HEK293 (cell line): ENCODE results near the gene NFE2L2.

Experiments
- EGR2 ChIP-seq: fragments of 450-650 bp; formaldehyde crosslinking; IDR thresholded peaks from 2 replicates; pipeline ENCODE4 v1.5.1; 2016; ENCODE audit warnings: low read depth, missing biosample characterization, missing genetic modification characterization
- IKZF3 ChIP-seq: fragments of 450-650 bp; IDR thresholded peaks from 2 replicates; pipeline ENCODE4 v1.5.0; 2018; ENCODE audit warnings: missing biosample characterization, mild to moderate bottlenecking, missing genetic modification characterization, moderate library complexity
- INSM2 ChIP-seq: fragments of 450-650 bp; formaldehyde crosslinking; IDR thresholded peaks from 2 replicates; pipeline ENCODE4 v1.5.1; 2016; ENCODE audit warnings: missing biosample characterization, missing genetic modification characterization
- KLF7 ChIP-seq: fragments of 450-650 bp; formaldehyde crosslinking; IDR thresholded peaks from 2 replicates; pipeline ENCODE4 v1.5.1; 2016; ENCODE audit warnings: missing biosample characterization, missing genetic modification characterization, borderline replicate concordance
- PATZ1 ChIP-seq: fragments of 450-650 bp; formaldehyde crosslinking; IDR thresholded peaks from 2 replicates; pipeline ENCODE4 v1.5.1; 2016; ENCODE audit warnings: missing biosample characterization, missing genetic modification characterization
- PRDM1 ChIP-seq: fragments of 450-650 bp; formaldehyde crosslinking; IDR thresholded peaks from 2 replicates; pipeline ENCODE4; 2016; ENCODE audit warnings: missing biosample characterization, missing genetic modification characterization
- PRDM6 ChIP-seq: fragments of 450-650 bp; formaldehyde crosslinking; IDR thresholded peaks from 2 replicates; pipeline ENCODE4 v1.5.1; 2017; ENCODE audit warnings: missing biosample characterization, missing genetic modification characterization
- RBAK ChIP-seq: fragments of 450-650 bp; formaldehyde crosslinking; IDR thresholded peaks from 2 replicates; pipeline ENCODE4 v1.5.1; 2016; ENCODE audit warnings: missing biosample characterization, missing genetic modification characterization
- SP7 ChIP-seq: fragments of 450-650 bp; formaldehyde crosslinking; IDR thresholded peaks from 2 replicates; pipeline ENCODE4 v1.5.1; 2016; ENCODE audit warnings: missing biosample characterization, missing genetic modification characterization
- TRIM28 ChIP-seq: IDR thresholded peaks from 2 replicates; pipeline ENCODE4 v1.6.1; 2011; ENCODE audit warnings: low read length, control low read depth, borderline replicate concordance
- ZBTB48 ChIP-seq: fragments of 450-650 bp; formaldehyde crosslinking; IDR thresholded peaks from 2 replicates; pipeline ENCODE4 v1.5.1; 2016; ENCODE audit warnings: missing biosample characterization, missing genetic modification characterization
- ZBTB49 ChIP-seq: fragments of 450-650 bp; formaldehyde crosslinking; IDR thresholded peaks from 2 replicates; pipeline ENCODE4 v1.5.1; 2016; ENCODE audit warnings: missing biosample characterization, missing genetic modification characterization, low read depth
- ZNF121 ChIP-seq: fragments of 450-650 bp; formaldehyde crosslinking; IDR thresholded peaks from 2 replicates; pipeline ENCODE4 v1.5.1; 2016; ENCODE audit warnings: missing biosample characterization, missing genetic modification characterization
- ZNF362 ChIP-seq: fragments of 450-650 bp; formaldehyde crosslinking; IDR thresholded peaks from 2 replicates; pipeline ENCODE4 v1.5.1; 2016; ENCODE audit warnings: missing biosample characterization, missing genetic modification characterization
- ZNF366 ChIP-seq: fragments of 450-650 bp; formaldehyde crosslinking; conservative IDR thresholded peaks from 2 replicates; pipeline ENCODE4 v1.5.1; 2016; ENCODE audit warnings: missing biosample characterization, missing genetic modification characterization
- ZNF426 ChIP-seq: fragments of 450-650 bp; formaldehyde crosslinking; IDR thresholded peaks from 2 replicates; pipeline ENCODE4 v1.5.1; 2017; ENCODE audit warnings: missing biosample characterization, missing genetic modification characterization, mild to moderate bottlenecking, inconsistent platforms, moderate library complexity
- ZNF600 ChIP-seq: fragments of 450-650 bp; formaldehyde crosslinking; IDR thresholded peaks from 2 replicates; pipeline ENCODE4 v1.5.1; 2016; ENCODE audit warnings: missing biosample characterization, missing genetic modification characterization
- ZNF629 ChIP-seq: fragments of 450-650 bp; formaldehyde crosslinking; IDR thresholded peaks from 2 replicates; pipeline ENCODE4 v1.5.1; 2017; ENCODE audit warnings: missing biosample characterization, missing genetic modification characterization
- ZNF639 ChIP-seq: fragments of 450-650 bp; formaldehyde crosslinking; IDR thresholded peaks from 2 replicates; pipeline ENCODE4 v1.5.1; 2016; ENCODE audit warnings: missing biosample characterization, missing genetic modification characterization
- ZNF654 ChIP-seq: fragments of 450-650 bp; formaldehyde crosslinking; IDR thresholded peaks from 2 replicates; pipeline ENCODE4 v1.5.1; 2016; ENCODE audit warnings: low read depth, missing biosample characterization, missing genetic modification characterization
- ZNF660 ChIP-seq: fragments of 450-650 bp; IDR thresholded peaks from 2 replicates; pipeline ENCODE4 v1.5.1; 2018; ENCODE audit warnings: missing biosample characterization, mild to moderate bottlenecking, missing genetic modification characterization
- ZNF768 ChIP-seq: fragments of 450-650 bp; formaldehyde crosslinking; IDR thresholded peaks from 2 replicates; pipeline ENCODE4 v1.5.1; 2018; ENCODE audit warnings: missing biosample characterization, mild to moderate bottlenecking, missing genetic modification characterization
- ZSCAN30 ChIP-seq: fragments of 450-650 bp; IDR thresholded peaks from 2 replicates; pipeline ENCODE4 v1.5.1; 2018; ENCODE audit warnings: missing biosample characterization, mild to moderate bottlenecking, missing genetic modification characterization, moderate library complexity

Gene NFE2L2

GRCh38 chr2:177245010-177245422 is 19.5 kb downstream of the NFE2L2 start (continued):
- TF ChIP-seq ZSCAN30 (tag by site-specific recombination) (peak; percentile 24; the same call in 1 of the 2 replicates), TRIM28 (peak; percentile 65; the same call in 1 of the 2 replicates), INSM2 (peak; percentile 59; the same call in 1 of the 2 replicates), PATZ1 (tag by site-specific recombination) (peak; percentile 28; the same call in 1 of the 2 replicates), EGR2 (tag by site-specific recombination) (no peak), ZNF366 (tag by site-specific recombination) (peak; percentile 54), ZNF629 (tag by site-specific recombination) (peak; percentile 67), ZNF600 (tag by site-specific recombination) (peak; percentile 69; the same call in 1 of the 2 replicates), ZNF362 (tag by site-specific recombination) (0 out of 2 replicates have a peak, but pooled peaks have one; percentile 33), PRDM6 (tag by site-specific recombination) (peak; percentile 93), SP7 (tag by site-specific recombination) (peak; percentile 50), PRDM1 (tag by site-specific recombination) (peak; percentile 22; the same call in 1 of the 2 replicates), ZBTB48 (peak; percentile 68; the same call in 1 of the 2 replicates), ZNF654 (tag by site-specific recombination) (no peak), ZNF121 (tag by site-specific recombination) (no peak), KLF7 (tag by site-specific recombination) (no peak), ZNF768 (tag by site-specific recombination) (no peak), IKZF3 (tag by site-specific recombination) (peak; percentile 60; the same call in 1 of the 2 replicates), RBAK (no peak), ZNF639 (no peak), ZNF660 (tag by site-specific recombination) (peak; percentile 65; the same call in 1 of the 2 replicates), ZBTB49 (tag by site-specific recombination) (no peak), ZNF426 (no peak)
